Measurements from ENCODE around the gene LCAT. TPM values are rescaled to one million over a fixed set of nuclear protein-coding genes. Genes with fewer than 3 reads are reported as not detected.

The LCAT gene
- total and polyA plus RNA-seq, 9 of the 15 experiments (the other 6 are each of a cell fraction or from before 2014, with no cell fraction given), result 0.46 to 21.0 (median 5.0) TPM

- Histone ChIP-seq H4K20me1 (replicated peaks; ENCODE audit: control insufficient read depth, insufficient read depth, low read length) (no peaks in the 10 kb centered on the region), H3K4me3 (no peak overlapping the region), H3K9me3 (replicated peaks; ENCODE audit: control insufficient read depth, insufficient read depth, low read depth, low read length) (no peaks in the 10 kb centered on the region), H2AFZ (ENCODE audit: low read depth, low read length) (0 out of 2 replicates have a peak overlapping the region, but pooled peaks have one; percentile 7), H3K4me1 (replicated peaks in 1 of 2; ENCODE audit: control insufficient read depth in 2 of 2, insufficient read depth in 2 of 2, low read length in 2 of 2) (peaks cover 22 to 28% of the 10 kb centered on the region in 2 experiments), H3K9me1 (ENCODE audit: control insufficient read depth, insufficient read depth, low read length) (no peaks in the 10 kb centered on the region), H3K4me2 (ENCODE audit: insufficient read depth, low read length) (no peak overlapping the region), H3K27me3 (ENCODE audit: control insufficient read depth in 2 of 2, insufficient read depth in 2 of 2, low read length in 2 of 2) (no peaks in the 10 kb centered on the region), H3K36me3 (ENCODE audit: control insufficient read depth, insufficient read depth, low read length) (no peaks in the 10 kb centered on the region), H3K27ac (ENCODE audit: extremely low read depth, low read depth, low read length) (no peak overlapping the region), H3K9ac (ENCODE audit: insufficient read depth in 1 of 2, low read depth in 2 of 2, low read length in 2 of 2) (peak overlapping the region in 1 of 2 experiments; percentile 31; a peak in 2 of 4 replicates), H3K79me2 (ENCODE audit: control insufficient read depth, insufficient read depth, low read length) (no peaks in the 10 kb centered on the region)
- ATAC-seq, result no peak
- 70% methylated on average over 2 of the region's 3 CpGs for WGBS (ENCODE audit: insufficient coverage, low coverage, missing lambda C conversion rate)
- no peak for FAIRE-seq
- no TSS peak for BruUV-seq (replicated peaks)
- in situ Hi-C loops (cut with MboI), result no loop called here
- DNase-seq (ENCODE audit: extremely low read depth in 1 of 4, low spot score in 3 of 4), result no peak
- intact Hi-C loops (cut with micrococcal nuclease), result no loop called here
- CTCF ChIA-PET (ENCODE audit: low intra/inter-chr PET ratio), result no interaction called here
- POLR2A ChIA-PET, result interaction anchor here (1.0 to 1.9 kb wide), 2 partner anchors 33 to 53 kb away, joined by 3 to 4 read pairs; partner anchors contain the start of genes DDX28 and DUS2
- TF ChIP-seq CEBPB (tag; IDR thresholded peaks at IDR 0.05) (peak; percentile 63; the same call in 1 of the 2 replicates), WHSC1 (IDR thresholded peaks at IDR 0.05; ENCODE audit: low read length) (no peak), ZNF121 (CRISPR knock-in tag; conservative IDR thresholded peaks at IDR 0.05) (peak; percentile 85)
Observed at GRCh38 chr16:67988675-67989074, 44.8 kb upstream of the LCAT start.

GRCh38 chr16:67987460-67988160 is 43.7 kb upstream of the LCAT start:
- H3K27me3 ChIP-seq (ENCODE audit: control insufficient read depth in 2 of 2, insufficient read depth in 2 of 2, low read length in 2 of 2), result no peaks in the 10 kb centered on the region
- H3K4me3 ChIP-seq, result no peak overlapping the region
- H4K20me1 ChIP-seq (replicated peaks; ENCODE audit: control insufficient read depth, insufficient read depth, low read length), result no peaks in the 10 kb centered on the region
- FAIRE-seq (no peak), DNase-seq (ENCODE audit: extremely low read depth in 1 of 4, low spot score in 3 of 4) (no peak), ATAC-seq (peak; percentile 11; the same call in 2 of the 3 replicates)
- ChIA-PET CTCF (ENCODE audit: low intra/inter-chr PET ratio) (no interaction called here), POLR2A (interaction anchor here (0.7 to 1.5 kb wide), 3 partner anchors 13 to 45 kb away, joined by 3 to 5 read pairs (median 3); partner anchors contain the start of genes DDX28 and DUS2)
- H3K27ac ChIP-seq (ENCODE audit: extremely low read depth, low read depth, low read length), result peak overlapping the region; percentile 8; the same call in 1 of the 3 replicates
- H3K9me1 ChIP-seq (ENCODE audit: control insufficient read depth, insufficient read depth, low read length), result no peaks in the 10 kb centered on the region
- peaks cover 17 to 20% of the 10 kb centered on the region in 2 experiments for H3K4me1 ChIP-seq (replicated peaks in 1 of 2; ENCODE audit: control insufficient read depth in 2 of 2, insufficient read depth in 2 of 2, low read length in 2 of 2)
- H3K79me2 ChIP-seq (ENCODE audit: control insufficient read depth, insufficient read depth, low read length), result no peaks in the 10 kb centered on the region
- peak overlapping the region in 1 of 2 experiments; percentile 45; a peak in 1 of 4 replicates for H3K9ac ChIP-seq (ENCODE audit: insufficient read depth in 1 of 2, low read depth in 2 of 2, low read length in 2 of 2)
- 34% methylated on average over 11 of the region's 11 CpGs for WGBS (ENCODE audit: insufficient coverage, low coverage, missing lambda C conversion rate)
- no peaks in the 10 kb centered on the region for H3K36me3 ChIP-seq (ENCODE audit: control insufficient read depth, insufficient read depth, low read length)
- in situ Hi-C loops (cut with MboI) (no loop called here), intact Hi-C loops (cut with micrococcal nuclease) (no loop called here)
- H3K9me3 ChIP-seq (replicated peaks; ENCODE audit: control insufficient read depth, insufficient read depth, low read depth, low read length), result no peaks in the 10 kb centered on the region
- peak overlapping the region; percentile 79 for H2AFZ ChIP-seq (ENCODE audit: low read depth, low read length)
- H3K4me2 ChIP-seq (ENCODE audit: insufficient read depth, low read length), result no peak overlapping the region
- BruUV-seq (replicated peaks), result no TSS peak
- no peak for TF ChIP-seq U2AF1 (optimal IDR thresholded peaks at IDR 0.05; ENCODE audit: low read depth, low read length)
- TF ChIP-seq ATF6 (CRISPR knock-in tag; IDR thresholded peaks at IDR 0.05), result no peak
- TF ChIP-seq ZNF592 (IDR thresholded peaks at IDR 0.05), result 0 out of 2 replicates have a peak, but pooled peaks have one; percentile 39
- no peak for TF ChIP-seq NR4A1 (CRISPR knock-in tag; IDR thresholded peaks at IDR 0.05)
- TF ChIP-seq NR4A1 (tag; IDR thresholded peaks at IDR 0.05), result no peak
